Measurements from ENCODE around the gene TMEM59L. TPM values are rescaled to one million over a fixed set of nuclear protein-coding genes. Genes with fewer than 3 reads are reported as not detected.

TMEM59L gene
- total and polyA plus RNA-seq, 2 of the 13 experiments (the other 11 are each of a cell fraction or from before 2014, with no cell fraction given), result 0.97 to 5.5 TPM

DNA sequence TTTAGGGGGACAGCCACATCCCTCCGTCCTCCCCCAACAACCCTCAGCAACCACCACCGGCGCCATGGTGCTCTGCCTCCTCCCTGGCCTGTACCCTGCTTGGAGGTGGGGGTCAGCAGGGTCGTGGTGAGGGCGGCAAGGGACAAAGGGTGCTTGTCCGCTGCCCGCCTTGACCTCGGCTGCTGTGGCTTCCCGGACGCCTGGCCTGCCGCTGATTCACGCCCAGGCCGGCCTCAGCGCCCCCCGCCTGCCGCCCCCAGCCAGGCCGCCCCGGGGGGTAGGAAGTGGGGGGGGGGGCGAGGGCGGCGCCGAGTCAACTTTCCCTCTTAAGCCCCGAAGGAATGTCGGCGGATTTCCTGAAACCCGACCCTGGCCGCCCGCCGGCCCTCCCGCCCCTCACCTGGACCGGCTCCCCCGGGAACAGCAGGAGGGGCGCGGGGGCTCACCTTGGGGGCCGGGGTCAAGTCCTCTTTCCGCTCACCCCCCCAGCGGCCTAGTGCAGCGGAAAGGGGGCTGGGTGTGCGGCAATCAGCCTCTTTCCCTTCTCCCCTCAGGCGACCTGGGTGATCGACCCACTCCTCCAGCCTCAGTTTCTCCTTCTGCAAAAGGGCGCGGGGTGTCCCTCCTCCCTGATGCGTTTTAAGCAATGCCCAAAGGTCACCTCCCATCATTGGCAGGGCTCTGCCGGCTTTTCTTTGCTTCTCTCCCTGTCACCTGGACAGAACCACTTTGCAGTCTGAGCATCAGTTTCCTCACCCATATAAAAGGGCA is 1.9 kb upstream of the TMEM59L start (continued):
- TF ChIP-seq PCBP1 (IDR thresholded peaks at IDR 0.05; ENCODE audit: borderline replicate concordance, low read depth, low read length) (no peak), ZNF17 (CRISPR knock-in tag; IDR thresholded peaks at IDR 0.05) (no peak), NPAS2 (CRISPR knock-in tag; IDR thresholded peaks at IDR 0.05; ENCODE audit: borderline replicate concordance) (no peak), KLF15 (CRISPR knock-in tag; IDR thresholded peaks at IDR 0.05; ENCODE audit: borderline replicate concordance) (0 out of 2 replicates have a peak, but pooled peaks have one; percentile 39), ZNF350 (CRISPR knock-in tag; IDR thresholded peaks at IDR 0.05; ENCODE audit: borderline replicate concordance, low read depth) (peak; percentile 15; the same call in 1 of the 2 replicates), ZNF253 (CRISPR knock-in tag; IDR thresholded peaks at IDR 0.05; ENCODE audit: borderline replicate concordance) (0 out of 2 replicates have a peak, but pooled peaks have one; percentile 24), ZNF329 (CRISPR knock-in tag; IDR thresholded peaks at IDR 0.05; ENCODE audit: low read depth) (no peak), ZNF432 (CRISPR knock-in tag; IDR thresholded peaks at IDR 0.05; ENCODE audit: borderline replicate concordance) (no peak), GPN1 (CRISPR knock-in tag; IDR thresholded peaks at IDR 0.05; ENCODE audit: borderline replicate concordance) (no peak), HNF4G (IDR thresholded peaks at IDR 0.05; ENCODE audit: borderline replicate concordance, low read depth, low read length) (0 out of 2 replicates have a peak, but pooled peaks have one; percentile 52), HNF4G (CRISPR knock-in tag; IDR thresholded peaks at IDR 0.05; ENCODE audit: borderline replicate concordance, low read depth) (peak; percentile 68), U2AF2 (IDR thresholded peaks at IDR 0.05; ENCODE audit: low read depth, low read length) (no peak), ZNF724P (CRISPR knock-in tag; IDR thresholded peaks at IDR 0.05; ENCODE audit: borderline replicate concordance) (no peak), ZNF101 (CRISPR knock-in tag; IDR thresholded peaks at IDR 0.05; ENCODE audit: borderline replicate concordance, low read depth) (no peak), PHF5A (CRISPR knock-in tag; IDR thresholded peaks at IDR 0.05; ENCODE audit: low read depth, unreplicated experiment) (no peak), GFI1 (CRISPR knock-in tag; IDR thresholded peaks at IDR 0.05; ENCODE audit: borderline replicate concordance) (peak; percentile 12; the same call in 1 of the 2 replicates), ZFP36L1 (CRISPR knock-in tag; IDR thresholded peaks at IDR 0.05) (no peak)
- TF ChIP-seq, protein P1, sequence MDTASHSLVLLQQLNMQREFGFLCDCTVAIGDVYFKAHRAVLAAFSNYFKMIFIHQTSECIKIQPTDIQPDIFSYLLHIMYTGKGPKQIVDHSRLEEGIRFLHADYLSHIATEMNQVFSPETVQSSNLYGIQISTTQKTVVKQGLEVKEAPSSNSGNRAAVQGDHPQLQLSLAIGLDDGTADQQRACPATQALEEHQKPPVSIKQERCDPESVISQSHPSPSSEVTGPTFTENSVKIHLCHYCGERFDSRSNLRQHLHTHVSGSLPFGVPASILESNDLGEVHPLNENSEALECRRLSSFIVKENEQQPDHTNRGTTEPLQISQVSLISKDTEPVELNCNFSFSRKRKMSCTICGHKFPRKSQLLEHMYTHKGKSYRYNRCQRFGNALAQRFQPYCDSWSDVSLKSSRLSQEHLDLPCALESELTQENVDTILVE (CRISPR knock-in tag; IDR thresholded peaks at IDR 0.05), result peak; percentile 82; the same call in 1 of the 2 replicates
- TF ChIP-seq, protein P2, sequence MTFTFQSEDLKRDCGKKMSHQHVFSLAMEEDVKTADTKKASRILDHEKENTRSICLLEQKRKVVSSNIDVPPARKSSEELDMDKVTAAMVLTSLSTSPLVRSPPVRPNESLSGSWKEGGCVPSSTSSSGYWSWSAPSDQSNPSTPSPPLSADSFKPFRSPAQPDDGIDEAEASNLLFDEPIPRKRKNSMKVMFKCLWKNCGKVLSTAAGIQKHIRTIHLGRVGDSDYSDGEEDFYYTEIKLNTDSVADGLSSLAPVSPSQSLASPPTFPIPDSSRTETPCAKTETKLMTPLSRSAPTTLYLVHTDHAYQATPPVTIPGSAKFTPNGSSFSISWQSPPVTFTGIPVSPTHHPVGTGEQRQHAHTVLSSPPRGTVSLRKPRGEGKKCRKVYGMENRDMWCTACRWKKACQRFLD (CRISPR knock-in tag; IDR thresholded peaks at IDR 0.05; ENCODE audit: borderline replicate concordance), result no peak
- TF ChIP-seq, protein P3, sequence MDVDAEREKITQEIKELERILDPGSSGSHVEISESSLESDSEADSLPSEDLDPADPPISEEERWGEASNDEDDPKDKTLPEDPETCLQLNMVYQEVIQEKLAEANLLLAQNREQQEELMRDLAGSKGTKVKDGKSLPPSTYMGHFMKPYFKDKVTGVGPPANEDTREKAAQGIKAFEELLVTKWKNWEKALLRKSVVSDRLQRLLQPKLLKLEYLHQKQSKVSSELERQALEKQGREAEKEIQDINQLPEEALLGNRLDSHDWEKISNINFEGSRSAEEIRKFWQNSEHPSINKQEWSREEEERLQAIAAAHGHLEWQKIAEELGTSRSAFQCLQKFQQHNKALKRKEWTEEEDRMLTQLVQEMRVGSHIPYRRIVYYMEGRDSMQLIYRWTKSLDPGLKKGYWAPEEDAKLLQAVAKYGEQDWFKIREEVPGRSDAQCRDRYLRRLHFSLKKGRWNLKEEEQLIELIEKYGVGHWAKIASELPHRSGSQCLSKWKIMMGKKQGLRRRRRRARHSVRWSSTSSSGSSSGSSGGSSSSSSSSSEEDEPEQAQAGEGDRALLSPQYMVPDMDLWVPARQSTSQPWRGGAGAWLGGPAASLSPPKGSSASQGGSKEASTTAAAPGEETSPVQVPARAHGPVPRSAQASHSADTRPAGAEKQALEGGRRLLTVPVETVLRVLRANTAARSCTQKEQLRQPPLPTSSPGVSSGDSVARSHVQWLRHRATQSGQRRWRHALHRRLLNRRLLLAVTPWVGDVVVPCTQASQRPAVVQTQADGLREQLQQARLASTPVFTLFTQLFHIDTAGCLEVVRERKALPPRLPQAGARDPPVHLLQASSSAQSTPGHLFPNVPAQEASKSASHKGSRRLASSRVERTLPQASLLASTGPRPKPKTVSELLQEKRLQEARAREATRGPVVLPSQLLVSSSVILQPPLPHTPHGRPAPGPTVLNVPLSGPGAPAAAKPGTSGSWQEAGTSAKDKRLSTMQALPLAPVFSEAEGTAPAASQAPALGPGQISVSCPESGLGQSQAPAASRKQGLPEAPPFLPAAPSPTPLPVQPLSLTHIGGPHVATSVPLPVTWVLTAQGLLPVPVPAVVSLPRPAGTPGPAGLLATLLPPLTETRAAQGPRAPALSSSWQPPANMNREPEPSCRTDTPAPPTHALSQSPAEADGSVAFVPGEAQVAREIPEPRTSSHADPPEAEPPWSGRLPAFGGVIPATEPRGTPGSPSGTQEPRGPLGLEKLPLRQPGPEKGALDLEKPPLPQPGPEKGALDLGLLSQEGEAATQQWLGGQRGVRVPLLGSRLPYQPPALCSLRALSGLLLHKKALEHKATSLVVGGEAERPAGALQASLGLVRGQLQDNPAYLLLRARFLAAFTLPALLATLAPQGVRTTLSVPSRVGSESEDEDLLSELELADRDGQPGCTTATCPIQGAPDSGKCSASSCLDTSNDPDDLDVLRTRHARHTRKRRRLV (CRISPR knock-in tag; IDR thresholded peaks at IDR 0.05), result no peak
